GM12878 (cell line): ENCODE results near the gene SH2D3A. TPM values are rescaled to one million over a fixed set of nuclear protein-coding genes. Genes with fewer than 3 reads are reported as not detected.

ENCODE experiments used
- ATAC-seq: fragments of 200-7000 bp; cut with Tn5 transposase; 3 replicates; pipeline ENCODE4 v1.9.1; 2020; ENCODE audit warnings: mild to moderate bottlenecking, moderate library complexity
- BruUV-seq: library from RNA; stranded (reverse); fragments of 400-500 nt; replicated peaks from 2 replicates; lab custom pipeline; 2021; lab: Mats Ljungman, UMichigan
- CTCF ChIA-PET: fragments of 300-600 bp; sonication (Branson Sonifier 250); formaldehyde crosslinking; extraction: SDS; loops from one replicate; lab custom pipeline; 2021; ENCODE audit warnings: inconsistent platforms; lab: Yijun Ruan, JAX
- POLR2A ChIA-PET: fragments of 350-600 bp; formaldehyde crosslinking; extraction: SDS; loops from one replicate; lab custom pipeline; 2021; ENCODE audit warnings: inconsistent platforms; lab: Charles Lee
- RAD21 ChIA-PET: fragments of 300-600 bp; sonication (Branson Sonifier 250); formaldehyde crosslinking; loops from one replicate; lab custom pipeline; 2023; ENCODE audit warnings: antibody characterized with exemption; ENCODE audit not compliant: unreplicated experiment; lab: Charles Lee
- SMC1A ChIA-PET: fragments of 300-600 bp; sonication (Branson Sonifier 250); formaldehyde crosslinking; loops from one replicate; lab custom pipeline; 2023; ENCODE audit not compliant: unreplicated experiment, uncharacterized antibody; lab: Charles Lee
- DNase-seq: peaks from one replicate; pipeline ENCODE4 v3.0.0-alpha.2; 2011; ENCODE audit warnings: low read depth, low spot score
- FAIRE-seq: peaks from 3 replicates; lab custom pipeline; 2011; peaks lifted over from hg19 to GRCh38; lab: Jason Lieb, UNC
- H2AFZ ChIP-seq: 2 replicates; pipeline ENCODE4 v1.6.0; 2011; ENCODE audit warnings: low read depth, low read length, control low read depth; ENCODE audit not compliant: control insufficient read depth
- H3K27ac ChIP-seq: 2 replicates; pipeline ENCODE4 v1.5.1; 2011; ENCODE audit warnings: control low read depth; ENCODE audit not compliant: control insufficient read depth, insufficient read depth
- H3K27me3 ChIP-seq, 2 experiments: replicated peaks in 1 of 2; 2 replicates each; pipeline versions ENCODE4 v1.6.0 to v1.6.1; 2011; ENCODE audit warnings: low read length in 1 of 2; ENCODE audit not compliant: control insufficient read depth in 2 of 2, insufficient read depth in 2 of 2
- H3K36me3 ChIP-seq, 2 experiments: 2 replicates each; pipeline ENCODE4 v1.5.1; 2011; ENCODE audit warnings: low read length in 1 of 2; ENCODE audit not compliant: control insufficient read depth in 2 of 2, insufficient read depth in 2 of 2
- H3K4me1 ChIP-seq: 2 replicates; pipeline ENCODE4 v1.6.1; 2011; ENCODE audit warnings: mild to moderate bottlenecking, low read length, moderate library complexity, mixed read lengths; ENCODE audit not compliant: control insufficient read depth, insufficient read depth
- H3K4me2 ChIP-seq: 2 replicates; pipeline ENCODE4 v1.6.0; 2011; ENCODE audit warnings: control low read depth; ENCODE audit not compliant: control insufficient read depth, insufficient read depth
- H3K4me3 ChIP-seq: fragments of 200-600 bp; sonication (generic); 2 replicates; pipeline ENCODE4 v1.5.1; 2016
- H3K79me2 ChIP-seq: 2 replicates; pipeline ENCODE4 v1.6.0; 2011; ENCODE audit warnings: low read length; ENCODE audit not compliant: control insufficient read depth, insufficient read depth
- H3K9ac ChIP-seq: 2 replicates; pipeline ENCODE4 v1.8.0; 2011; ENCODE audit warnings: low read length, control low read depth, mixed read lengths; ENCODE audit not compliant: control insufficient read depth, insufficient read depth
- H3K9me3 ChIP-seq: replicated peaks from 3 replicates; pipeline ENCODE4 v1.5.1; 2011; ENCODE audit warnings: mild to moderate bottlenecking, low read length; ENCODE audit not compliant: control insufficient read depth, insufficient read depth
- H4K20me1 ChIP-seq: 2 replicates; pipeline ENCODE4 v1.6.0; 2011; ENCODE audit not compliant: control insufficient read depth, insufficient read depth
- CBFB ChIP-seq: IDR thresholded peaks from 2 replicates; pipeline ENCODE4 v1.6.1; 2016; ENCODE audit warnings: antibody characterized with exemption, low read depth
- E2F8 ChIP-seq: fragments of 450-650 bp; IDR thresholded peaks from 2 replicates; pipeline ENCODE4 v1.6.1; 2018; ENCODE audit warnings: mild to moderate bottlenecking, low read depth, moderate library complexity; ENCODE audit not compliant: partially characterized antibody
- HDGF ChIP-seq: fragments of 450-650 bp; IDR thresholded peaks from 2 replicates; pipeline ENCODE4 v1.6.1; 2016; ENCODE audit warnings: antibody characterized with exemption
- NBN ChIP-seq: fragments of 450-650 bp; IDR thresholded peaks from 2 replicates; pipeline ENCODE4 v1.6.1; 2016
- NFYA ChIP-seq: IDR thresholded peaks from 2 replicates; pipeline ENCODE4 v1.6.1; 2011; ENCODE audit warnings: low read depth, mild to moderate bottlenecking, low read length, improper control_type of control experiment, borderline replicate concordance
- SP1 ChIP-seq: IDR thresholded peaks from one replicate; pipeline ENCODE4 v1.6.1; 2011; ENCODE audit warnings: low read depth, low read length
- SRF ChIP-seq, 2 experiments: IDR thresholded peaks; 2 replicates each; pipeline ENCODE4 v1.6.1; 2011; ENCODE audit warnings: low read depth in 2 of 2, low read length in 2 of 2, mild to moderate bottlenecking in 1 of 2, moderate library complexity in 1 of 2
- WGBS: methylation state at CpG from one replicate; pipeline ENCODE4 v1.1.6; 2016; ENCODE audit warnings: low lambda C conversion rate; ENCODE audit not compliant: insufficient replicate concordance, insufficient coverage; ENCODE audit errors: missing lambda C conversion rate; 5-methylcytosine and 5-hydroxymethylcytosine counted together
- in situ Hi-C: fragments of 300-500 bp; cut with MboI; formaldehyde crosslinking; loops from 9 replicates; pipeline ENCODE4 v1.14.3; 2018; ENCODE audit warnings: mixed read lengths
- intact Hi-C: fragments of 100-400 bp; cut with micrococcal nuclease; formaldehyde crosslinking; loops from one replicate; pipeline ENCODE4 v1.14.2; 2022; ENCODE audit not compliant: unreplicated experiment
- polyA plus RNA-seq, 11 experiments: library from polyadenylated mRNA; depleted of rRNA in 4 of 11; unstranded in 6 of 11; stranded (reverse) in 5 of 11; fragments of >200 nt; fragmentation: Nextera tagmentation in 4 of 11; fragmentation: Illumina TruSeq in 1 of 11; extraction: Ambion mirVana in 4 of 11; extraction: Trizol in 1 of 11; gene quantifications; 1 replicate in 1 of 11; 2 replicates in 10 of 11; pipeline versions ENCODE4 v1.2.1 to v1.2.3, GENCODE V29; 2011 to 2016; ENCODE audit warnings: inconsistent platforms in 2 of 11, missing spikeins in 2 of 11, low read depth in 1 of 11
- total RNA-seq, 4 experiments: library from RNA; depleted of rRNA in 3 of 4; stranded (reverse); fragments of >200 nt in 3 of 4; fragmentation: Illumina TruSeq in 1 of 4; extraction: Trizol in 1 of 4; gene quantifications; 2 replicates each; pipeline versions ENCODE4 v1.2.1 to v1.2.3, GENCODE V29; 2013 to 2021
- TF ChIP-seq, protein P1 (sequence below): fragments of 450-650 bp; IDR thresholded peaks from 2 replicates; pipeline ENCODE4 v1.6.1; 2016; ENCODE audit warnings: mild to moderate bottlenecking, moderate library complexity, borderline replicate concordance
- TF ChIP-seq, protein P2 (sequence below): fragments of 450-650 bp; IDR thresholded peaks from 2 replicates; pipeline ENCODE4 v1.6.1; 2017; ENCODE audit warnings: mild to moderate bottlenecking
- TF ChIP-seq, protein P3 (sequence below): IDR thresholded peaks from 2 replicates; pipeline ENCODE4 v1.6.1; 2011; ENCODE audit warnings: mild to moderate bottlenecking, low read depth, low read length, moderate library complexity; ENCODE audit not compliant: insufficient replicate concordance

The SH2D3A gene
- total and polyA plus RNA-seq, 10 of the 15 experiments (the other 5 are each of a cell fraction or from before 2014, with no cell fraction given), result 0.77 to 24.4 (median 9.5) TPM

GRCh38 chr19:6777434-6777833 is 10.2 kb upstream of the SH2D3A start (continued):
- TF ChIP-seq, protein P1, sequence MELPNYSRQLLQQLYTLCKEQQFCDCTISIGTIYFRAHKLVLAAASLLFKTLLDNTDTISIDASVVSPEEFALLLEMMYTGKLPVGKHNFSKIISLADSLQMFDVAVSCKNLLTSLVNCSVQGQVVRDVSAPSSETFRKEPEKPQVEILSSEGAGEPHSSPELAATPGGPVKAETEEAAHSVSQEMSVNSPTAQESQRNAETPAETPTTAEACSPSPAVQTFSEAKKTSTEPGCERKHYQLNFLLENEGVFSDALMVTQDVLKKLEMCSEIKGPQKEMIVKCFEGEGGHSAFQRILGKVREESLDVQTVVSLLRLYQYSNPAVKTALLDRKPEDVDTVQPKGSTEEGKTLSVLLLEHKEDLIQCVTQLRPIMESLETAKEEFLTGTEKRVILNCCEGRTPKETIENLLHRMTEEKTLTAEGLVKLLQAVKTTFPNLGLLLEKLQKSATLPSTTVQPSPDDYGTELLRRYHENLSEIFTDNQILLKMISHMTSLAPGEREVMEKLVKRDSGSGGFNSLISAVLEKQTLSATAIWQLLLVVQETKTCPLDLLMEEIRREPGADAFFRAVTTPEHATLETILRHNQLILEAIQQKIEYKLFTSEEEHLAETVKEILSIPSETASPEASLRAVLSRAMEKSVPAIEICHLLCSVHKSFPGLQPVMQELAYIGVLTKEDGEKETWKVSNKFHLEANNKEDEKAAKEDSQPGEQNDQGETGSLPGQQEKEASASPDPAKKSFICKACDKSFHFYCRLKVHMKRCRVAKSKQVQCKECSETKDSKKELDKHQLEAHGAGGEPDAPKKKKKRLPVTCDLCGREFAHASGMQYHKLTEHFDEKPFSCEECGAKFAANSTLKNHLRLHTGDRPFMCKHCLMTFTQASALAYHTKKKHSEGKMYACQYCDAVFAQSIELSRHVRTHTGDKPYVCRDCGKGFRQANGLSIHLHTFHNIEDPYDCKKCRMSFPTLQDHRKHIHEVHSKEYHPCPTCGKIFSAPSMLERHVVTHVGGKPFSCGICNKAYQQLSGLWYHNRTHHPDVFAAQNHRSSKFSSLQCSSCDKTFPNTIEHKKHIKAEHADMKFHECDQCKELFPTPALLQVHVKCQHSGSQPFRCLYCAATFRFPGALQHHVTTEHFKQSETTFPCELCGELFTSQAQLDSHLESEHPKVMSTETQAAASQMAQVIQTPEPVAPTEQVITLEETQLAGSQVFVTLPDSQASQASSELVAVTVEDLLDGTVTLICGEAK, result no peak
- no peak for TF ChIP-seq E2F8
- TF ChIP-seq CBFB, result no peak
- TF ChIP-seq SP1, result no peak
- TF ChIP-seq SRF (IDR thresholded peaks at IDR 0.05; ENCODE audit: low read depth in 2 of 2, low read length in 2 of 2), result no peak
- no peak for TF ChIP-seq NBN

DNA sequence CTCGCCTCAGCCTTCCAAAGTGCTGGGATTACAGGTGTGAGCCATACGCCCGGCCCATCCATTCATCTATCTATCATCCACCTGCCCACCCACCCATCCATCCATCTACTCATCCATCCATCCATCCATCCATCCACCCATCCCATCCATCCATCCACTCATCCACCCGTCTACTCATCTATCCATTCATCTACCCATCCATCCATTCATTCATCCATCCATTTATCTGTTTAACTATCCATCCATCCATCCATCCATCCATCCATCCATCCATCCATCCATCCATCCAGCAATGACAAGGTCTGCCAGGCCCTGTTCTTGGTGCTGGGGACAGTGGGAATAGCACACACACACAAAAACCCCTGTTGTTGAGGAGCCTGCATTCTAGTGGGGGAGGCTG is 9.8 kb upstream of the SH2D3A start:
- TF ChIP-seq NFYA (no peak), HDGF (0 out of 2 replicates have a peak, but pooled peaks have one; percentile 24)
- TF ChIP-seq, protein P2, sequence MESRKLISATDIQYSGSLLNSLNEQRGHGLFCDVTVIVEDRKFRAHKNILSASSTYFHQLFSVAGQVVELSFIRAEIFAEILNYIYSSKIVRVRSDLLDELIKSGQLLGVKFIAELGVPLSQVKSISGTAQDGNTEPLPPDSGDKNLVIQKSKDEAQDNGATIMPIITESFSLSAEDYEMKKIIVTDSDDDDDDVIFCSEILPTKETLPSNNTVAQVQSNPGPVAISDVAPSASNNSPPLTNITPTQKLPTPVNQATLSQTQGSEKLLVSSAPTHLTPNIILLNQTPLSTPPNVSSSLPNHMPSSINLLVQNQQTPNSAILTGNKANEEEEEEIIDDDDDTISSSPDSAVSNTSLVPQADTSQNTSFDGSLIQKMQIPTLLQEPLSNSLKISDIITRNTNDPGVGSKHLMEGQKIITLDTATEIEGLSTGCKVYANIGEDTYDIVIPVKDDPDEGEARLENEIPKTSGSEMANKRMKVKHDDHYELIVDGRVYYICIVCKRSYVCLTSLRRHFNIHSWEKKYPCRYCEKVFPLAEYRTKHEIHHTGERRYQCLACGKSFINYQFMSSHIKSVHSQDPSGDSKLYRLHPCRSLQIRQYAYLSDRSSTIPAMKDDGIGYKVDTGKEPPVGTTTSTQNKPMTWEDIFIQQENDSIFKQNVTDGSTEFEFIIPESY, result no peak
- TF ChIP-seq, protein P3, sequence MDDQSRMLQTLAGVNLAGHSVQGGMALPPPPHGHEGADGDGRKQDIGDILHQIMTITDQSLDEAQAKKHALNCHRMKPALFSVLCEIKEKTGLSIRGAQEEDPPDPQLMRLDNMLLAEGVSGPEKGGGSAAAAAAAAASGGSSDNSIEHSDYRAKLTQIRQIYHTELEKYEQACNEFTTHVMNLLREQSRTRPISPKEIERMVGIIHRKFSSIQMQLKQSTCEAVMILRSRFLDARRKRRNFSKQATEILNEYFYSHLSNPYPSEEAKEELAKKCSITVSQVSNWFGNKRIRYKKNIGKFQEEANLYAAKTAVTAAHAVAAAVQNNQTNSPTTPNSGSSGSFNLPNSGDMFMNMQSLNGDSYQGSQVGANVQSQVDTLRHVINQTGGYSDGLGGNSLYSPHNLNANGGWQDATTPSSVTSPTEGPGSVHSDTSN, result no peak
- ChIA-PET CTCF (no interaction called here), SMC1A (no interaction called here), RAD21 (no interaction called here), POLR2A (interaction anchor here (0.7 kb wide), 1 partner anchor 25 kb away, joined by 3 read pairs; no protein-coding TSS in a partner anchor)
- 96% methylated on average over 4 of the region's 4 CpGs for WGBS
- Histone ChIP-seq H2AFZ (no peak overlapping the region), H3K4me3 (peak overlapping the region; percentile 29; the same call in 1 of the 2 replicates), H3K4me2 (peak overlapping the region; percentile 36), H3K9me3 (no peaks in the 10 kb centered on the region; the same call in 2 of the 3 replicates), H3K27me3 (no peaks in the 10 kb centered on the region), H3K9ac (no peak overlapping the region), H3K79me2 (peaks cover 78% of the 10 kb centered on the region), H3K36me3 (peaks cover 2 to 4% of the 10 kb centered on the region in 2 experiments), H3K27ac (0 out of 2 replicates have a peak overlapping the region, but pooled peaks have one; percentile 61), H3K4me1 (peaks cover 21% of the 10 kb centered on the region), H4K20me1 (no peaks in the 10 kb centered on the region)
- BruUV-seq, result TSS peak; percentile 44
- DNase-seq, result no peak
- FAIRE-seq, result no peak
- no peak for ATAC-seq
- intact Hi-C loops, result no loop called here
- in situ Hi-C loops, result no loop called here
